DOHH2 (cell line): ENCODE data around the gene GJC2.

Experiments used
- H3F3A ChIP-seq: fragments of 200-600 bp; sonication (generic), shearing (Covaris generic); 2 replicates; pipeline ENCODE4 v1.6.0; 2016; ENCODE audit warnings: antibody characterized with exemption, mild to moderate bottlenecking; ENCODE audit not compliant: control insufficient read depth, insufficient read depth
- H3K27ac ChIP-seq: fragments of 200-600 bp; sonication (generic); 2 replicates; pipeline ENCODE4 v1.5.1; 2014; ENCODE audit warnings: low read depth, mild to moderate bottlenecking, low read length, moderate library complexity
- H3K27me3 ChIP-seq: fragments of 200-600 bp; sonication (generic); 2 replicates; pipeline ENCODE4 v1.6.1; 2014; ENCODE audit warnings: mild to moderate bottlenecking, low read length, mixed read lengths; ENCODE audit not compliant: control insufficient read depth
- H3K36me3 ChIP-seq: fragments of 200-600 bp; sonication (generic); 2 replicates; pipeline ENCODE4 v1.6.1; 2014; ENCODE audit warnings: mild to moderate bottlenecking, low read length, moderate library complexity, mixed read lengths; ENCODE audit not compliant: control insufficient read depth
- H3K4me1 ChIP-seq: fragments of 200-600 bp; sonication (generic); 2 replicates; pipeline ENCODE4 v1.6.1; 2014; ENCODE audit warnings: mild to moderate bottlenecking, low read length, mixed read lengths; ENCODE audit not compliant: control insufficient read depth
- H3K4me2 ChIP-seq: fragments of 200-600 bp; sonication (generic); 2 replicates; pipeline ENCODE4 v1.6.0; 2014; ENCODE audit warnings: mild to moderate bottlenecking, low read length, moderate library complexity
- H3K4me3 ChIP-seq: fragments of 200-600 bp; sonication (generic); 2 replicates; pipeline ENCODE4 v1.5.1; 2014; ENCODE audit warnings: mild to moderate bottlenecking, low read length, mixed read lengths
- H3K79me2 ChIP-seq: fragments of 200-600 bp; sonication (generic); 2 replicates; pipeline ENCODE4 v1.6.1; 2014; ENCODE audit warnings: mild to moderate bottlenecking, low read length, mixed read lengths; ENCODE audit not compliant: control insufficient read depth
- H3K9me2 ChIP-seq: fragments of 200-600 bp; sonication (generic); replicated peaks from 2 replicates; pipeline ENCODE4 v1.6.1; 2014; ENCODE audit warnings: mild to moderate bottlenecking, low read length, mixed read lengths; ENCODE audit not compliant: control insufficient read depth
- H3K9me3 ChIP-seq: fragments of 200-600 bp; sonication (generic); 2 replicates; pipeline ENCODE4 v1.6.1; 2014; ENCODE audit warnings: antibody characterized with exemption, low read length, mixed read lengths; ENCODE audit not compliant: control insufficient read depth, insufficient read depth
- H4K20me1 ChIP-seq: fragments of 200-600 bp; sonication (generic); 2 replicates; pipeline ENCODE4 v1.6.0; 2014; ENCODE audit warnings: low read depth, mild to moderate bottlenecking, antibody characterized with exemption, low read length, moderate library complexity; ENCODE audit not compliant: control insufficient read depth, insufficient read depth
- EZH2phosphoT487 ChIP-seq: fragments of 200-600 bp; sonication (generic); IDR thresholded peaks from 2 replicates; pipeline ENCODE4 v1.6.1; 2017; ENCODE audit warnings: borderline replicate concordance, mild to moderate bottlenecking, antibody characterized with exemption, low read length, moderate library complexity, mixed read lengths
- TF ChIP-seq, protein P1 (sequence below): fragments of 200-600 bp; sonication (generic); IDR thresholded peaks from one replicate; pipeline ENCODE4 v1.5.1; 2014; ENCODE audit warnings: antibody characterized with exemption, mild to moderate bottlenecking, low read depth, low read length; ENCODE audit not compliant: poor library complexity, severe bottlenecking

GJC2 gene

DNA sequence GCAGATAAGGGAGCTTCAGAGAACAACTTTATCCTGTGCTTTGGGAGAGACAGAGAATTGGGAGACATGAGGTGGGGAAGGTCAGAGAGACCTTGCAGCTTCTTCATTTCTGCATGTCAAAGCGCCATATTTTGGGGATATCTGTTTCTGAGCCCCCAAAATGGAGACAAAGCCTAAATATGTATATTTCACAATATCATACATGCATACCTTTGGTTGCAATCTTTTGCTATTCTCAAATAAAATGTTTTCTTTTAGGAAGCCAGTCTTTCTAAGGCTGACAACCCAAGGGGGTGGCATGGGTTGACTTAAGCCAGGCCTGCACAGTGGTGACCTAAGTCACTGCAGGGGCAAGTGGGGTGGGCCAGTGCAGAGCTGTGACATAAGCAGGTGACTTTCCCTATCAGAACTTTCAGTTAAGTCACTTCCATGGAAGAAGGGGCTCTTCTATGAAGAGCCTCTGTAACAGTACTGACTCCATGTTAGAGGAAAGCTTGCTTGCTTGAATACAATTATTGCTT lies 26.7 kb upstream of the GJC2 start:
- H3K27me3 ChIP-seq: no peaks in the 10 kb centered on the region
- H3K4me3 ChIP-seq: no peak overlapping the region
- no peak overlapping the region for H3K4me2 ChIP-seq
- no peaks in the 10 kb centered on the region for H3K9me2 ChIP-seq
- H4K20me1 ChIP-seq: no peaks in the 10 kb centered on the region
- peaks cover 7% of the 10 kb centered on the region; the same call in 1 of the 2 replicates for H3K9me3 ChIP-seq
- no peak for TF ChIP-seq EZH2phosphoT487
- TF ChIP-seq, protein P1, sequence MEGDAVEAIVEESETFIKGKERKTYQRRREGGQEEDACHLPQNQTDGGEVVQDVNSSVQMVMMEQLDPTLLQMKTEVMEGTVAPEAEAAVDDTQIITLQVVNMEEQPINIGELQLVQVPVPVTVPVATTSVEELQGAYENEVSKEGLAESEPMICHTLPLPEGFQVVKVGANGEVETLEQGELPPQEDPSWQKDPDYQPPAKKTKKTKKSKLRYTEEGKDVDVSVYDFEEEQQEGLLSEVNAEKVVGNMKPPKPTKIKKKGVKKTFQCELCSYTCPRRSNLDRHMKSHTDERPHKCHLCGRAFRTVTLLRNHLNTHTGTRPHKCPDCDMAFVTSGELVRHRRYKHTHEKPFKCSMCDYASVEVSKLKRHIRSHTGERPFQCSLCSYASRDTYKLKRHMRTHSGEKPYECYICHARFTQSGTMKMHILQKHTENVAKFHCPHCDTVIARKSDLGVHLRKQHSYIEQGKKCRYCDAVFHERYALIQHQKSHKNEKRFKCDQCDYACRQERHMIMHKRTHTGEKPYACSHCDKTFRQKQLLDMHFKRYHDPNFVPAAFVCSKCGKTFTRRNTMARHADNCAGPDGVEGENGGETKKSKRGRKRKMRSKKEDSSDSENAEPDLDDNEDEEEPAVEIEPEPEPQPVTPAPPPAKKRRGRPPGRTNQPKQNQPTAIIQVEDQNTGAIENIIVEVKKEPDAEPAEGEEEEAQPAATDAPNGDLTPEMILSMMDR: no peak
- no peaks in the 10 kb centered on the region for H3K79me2 ChIP-seq
- H3K36me3 ChIP-seq: no peaks in the 10 kb centered on the region
- peaks cover 10% of the 10 kb centered on the region for H3K4me1 ChIP-seq
- no peaks in the 10 kb centered on the region for H3F3A ChIP-seq
- no peak overlapping the region for H3K27ac ChIP-seq

DNA sequence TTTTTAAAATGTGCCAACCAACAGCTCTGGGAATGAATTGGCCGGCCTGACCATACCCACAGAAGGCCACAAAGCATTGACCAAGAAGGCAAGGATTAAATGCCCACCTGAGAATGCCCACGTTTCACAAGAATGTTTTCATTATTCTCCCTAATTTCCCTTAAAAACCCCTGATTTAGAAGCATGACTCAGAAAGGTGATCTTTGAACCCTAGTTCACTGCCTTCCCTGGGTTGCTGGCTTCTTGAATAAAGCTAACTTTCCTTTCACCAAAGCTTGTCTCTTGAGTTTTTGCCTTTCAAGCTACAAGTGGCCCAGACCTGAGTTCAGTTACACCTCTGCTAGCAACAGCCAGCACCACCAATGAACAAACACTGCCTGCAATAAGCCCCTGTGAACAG lies 26.2 kb upstream of the GJC2 start:
- Histone ChIP-seq H3K4me1 (peaks cover 10% of the 10 kb centered on the region), H3K9me2 (no peaks in the 10 kb centered on the region), H4K20me1 (no peaks in the 10 kb centered on the region), H3K36me3 (no peaks in the 10 kb centered on the region), H3K4me2 (no peak overlapping the region), H3K27ac (no peak overlapping the region), H3F3A (no peaks in the 10 kb centered on the region), H3K9me3 (0 out of 2 replicates have a peak, but pooled peaks cover 4% of the 10 kb centered on the region), H3K27me3 (no peaks in the 10 kb centered on the region), H3K79me2 (no peaks in the 10 kb centered on the region), H3K4me3 (no peak overlapping the region)
- TF ChIP-seq EZH2phosphoT487: no peak
- TF ChIP-seq, protein P1: no peak

DNA sequence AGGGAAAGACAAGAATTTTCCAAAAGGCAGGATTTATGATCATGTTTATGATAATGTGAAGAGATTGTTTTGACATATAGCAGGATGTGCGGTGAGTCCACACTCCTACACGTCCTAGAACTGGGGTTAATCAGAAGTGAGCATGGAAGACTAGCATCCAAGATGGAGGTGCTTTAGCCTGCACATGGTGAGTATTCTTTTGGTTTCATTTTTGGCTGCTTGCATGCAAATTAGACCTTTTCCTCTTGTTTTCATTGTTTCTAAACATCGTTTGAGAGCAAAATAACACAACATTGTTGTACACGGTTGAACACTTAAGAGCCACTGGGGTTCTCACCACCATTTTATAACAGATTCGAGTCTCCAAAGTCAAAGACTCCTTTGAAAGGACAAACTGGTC lies 24.5 kb upstream of the GJC2 start:
- Histone ChIP-seq H3F3A (no peaks in the 10 kb centered on the region), H3K9me3 (no peaks in the 10 kb centered on the region), H4K20me1 (no peaks in the 10 kb centered on the region), H3K79me2 (no peaks in the 10 kb centered on the region), H3K36me3 (no peaks in the 10 kb centered on the region), H3K27me3 (no peaks in the 10 kb centered on the region; the same call in 1 of the 2 replicates), H3K9me2 (no peaks in the 10 kb centered on the region), H3K4me1 (peaks cover 10% of the 10 kb centered on the region), H3K4me2 (no peak overlapping the region), H3K4me3 (no peak overlapping the region), H3K27ac (no peak overlapping the region)
- TF ChIP-seq, protein P1: no peak
- no peak for TF ChIP-seq EZH2phosphoT487

DNA sequence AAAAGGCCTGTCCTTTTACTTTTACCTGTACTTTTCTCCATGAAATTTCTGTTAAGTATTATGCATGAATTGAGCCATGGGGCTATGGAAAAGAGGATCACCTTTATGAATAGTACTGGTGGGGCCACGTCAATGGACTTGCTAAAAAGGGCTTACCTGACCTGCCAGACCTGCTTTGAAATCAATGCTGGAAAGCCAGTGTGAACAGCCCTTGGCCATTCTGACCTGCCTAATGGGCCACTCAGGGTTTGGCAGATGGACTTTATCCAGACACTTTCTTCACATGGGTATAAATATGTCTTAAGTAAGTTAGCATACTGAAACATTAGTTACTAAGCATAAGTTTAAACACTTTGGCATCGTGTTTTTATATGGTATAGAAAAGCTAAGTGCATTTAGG lies 18.0 kb upstream of the GJC2 start:
- H3K9me3 ChIP-seq: no peaks in the 10 kb centered on the region
- H4K20me1 ChIP-seq: no peaks in the 10 kb centered on the region
- no peaks in the 10 kb centered on the region for H3K9me2 ChIP-seq
- H3K4me1 ChIP-seq: peaks cover 14% of the 10 kb centered on the region
- H3K27me3 ChIP-seq: no peaks in the 10 kb centered on the region; the same call in 1 of the 2 replicates
- no peak overlapping the region for H3K4me2 ChIP-seq
- no peak overlapping the region for H3K4me3 ChIP-seq
- TF ChIP-seq, protein P1: no peak
- no peak for TF ChIP-seq EZH2phosphoT487
- no peak overlapping the region for H3K27ac ChIP-seq
- H3K79me2 ChIP-seq: no peaks in the 10 kb centered on the region
- no peaks in the 10 kb centered on the region for H3K36me3 ChIP-seq
- peaks cover 5% of the 10 kb centered on the region; the same call in 1 of the 2 replicates for H3F3A ChIP-seq
